ENCODE data around the gene RAB3IL1. TPM values are rescaled to one million over a fixed set of nuclear protein-coding genes. Genes with fewer than 3 reads are reported as not detected.

The RAB3IL1 gene
- total RNA-seq, 1 donor from 2014 or later, result 10.6 TPM

DNA sequence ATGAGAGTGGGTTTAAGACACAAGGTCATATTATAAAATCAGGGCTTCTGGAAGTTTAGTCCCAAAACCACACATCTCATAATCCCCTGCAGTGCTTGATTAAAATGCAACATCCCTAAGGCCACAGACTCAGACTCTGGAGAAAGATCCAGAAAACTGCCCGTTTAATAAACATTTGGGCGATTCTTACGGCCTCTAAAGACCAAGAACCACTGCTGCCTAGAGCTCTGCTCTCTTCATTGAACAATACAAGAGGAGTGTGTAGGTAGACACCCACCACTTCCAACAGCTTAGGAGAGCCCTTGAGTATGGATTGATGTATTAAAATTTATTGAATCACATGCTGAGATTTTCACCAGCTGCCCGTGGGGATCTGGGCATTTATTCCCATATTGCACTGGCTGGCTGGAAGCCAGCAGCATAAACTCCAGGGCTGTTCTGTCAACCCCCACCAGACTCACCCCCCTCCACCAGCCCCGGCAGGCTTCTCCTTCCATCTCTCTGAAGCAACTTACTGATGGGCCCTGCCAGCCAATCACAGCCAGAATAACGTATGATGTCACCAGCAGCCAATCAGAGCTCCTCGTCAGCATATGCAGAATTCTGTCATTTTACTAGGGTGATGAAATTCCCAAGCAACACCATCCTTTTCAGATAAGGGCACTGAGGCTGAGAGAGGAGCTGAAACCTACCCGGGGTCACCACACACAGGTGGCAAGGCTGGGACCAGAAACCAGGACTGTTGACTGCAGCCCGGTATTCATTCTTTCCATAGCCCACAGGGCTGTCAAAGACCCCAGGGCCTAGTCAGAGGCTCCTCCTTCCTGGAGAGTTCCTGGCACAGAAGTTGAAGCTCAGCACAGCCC, 32.0 kb upstream of the RAB3IL1 start:
- Mint-ChIP-seq H3K4me3 (no peak overlapping the region), H3K4me1 (peaks cover 20% of the 10 kb centered on the region), H3K36me3 (no peaks in the 10 kb centered on the region), H3K27me3 (ENCODE audit: low read depth) (no peaks in the 10 kb centered on the region), H3K27ac (peak overlapping the region; percentile 86), H3K9me3 (no peaks in the 10 kb centered on the region)
- peak in 1 of 2 experiments; percentile 69 for DNase-seq (ENCODE audit: low spot score in 2 of 2, unreplicated experiment in 2 of 2)
- no peak for TF ChIP-seq CTCF (IDR thresholded peaks at IDR 0.05; ENCODE audit: unreplicated experiment)

GRCh38 chr11:61948505-61948904, 31.1 kb upstream of the RAB3IL1 start:
- TF ChIP-seq CTCF (IDR thresholded peaks at IDR 0.05; ENCODE audit: unreplicated experiment), result no peak
- Mint-ChIP-seq H3K4me3 (no peak overlapping the region), H3K9me3 (no peaks in the 10 kb centered on the region), H3K36me3 (no peaks in the 10 kb centered on the region), H3K27ac (no peak overlapping the region), H3K4me1 (peaks cover 20% of the 10 kb centered on the region), H3K27me3 (ENCODE audit: low read depth) (no peaks in the 10 kb centered on the region)
- no peak for DNase-seq (ENCODE audit: low spot score in 2 of 2, unreplicated experiment in 2 of 2)

DNA sequence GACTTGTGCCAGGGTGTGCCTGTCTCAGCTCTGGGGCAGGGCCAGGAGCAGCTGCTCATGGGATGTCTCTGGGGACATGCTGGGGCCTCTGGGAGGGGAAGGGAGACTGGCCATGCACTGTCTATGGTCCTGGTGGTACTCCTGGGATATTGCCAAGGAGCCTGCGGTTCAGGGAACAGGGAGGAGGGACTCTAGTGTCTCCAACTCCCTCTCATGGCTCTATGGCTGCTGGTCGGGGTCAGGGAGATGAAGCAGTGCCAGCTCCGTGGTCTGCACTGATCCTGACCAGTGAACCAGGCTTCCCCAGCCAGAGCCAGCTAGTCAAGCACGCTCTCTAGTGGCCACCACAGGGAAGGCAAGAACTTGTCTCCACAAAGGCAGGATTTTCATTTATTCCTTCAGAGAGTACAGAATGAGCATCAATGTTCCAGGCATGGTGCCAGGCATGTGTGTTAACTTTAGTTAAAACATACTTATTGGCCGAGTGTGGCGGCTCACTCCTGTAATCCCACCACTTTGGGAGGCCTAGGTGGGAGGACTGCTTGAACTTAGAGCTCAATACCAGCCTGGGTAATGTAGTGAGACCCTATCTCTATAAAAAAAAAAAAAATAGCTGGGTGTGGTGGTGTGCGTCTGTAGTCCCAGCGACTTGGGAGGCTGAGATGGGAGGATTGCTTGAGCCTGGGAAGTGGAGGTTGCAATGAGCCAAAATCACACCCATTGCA, 30.3 kb upstream of the RAB3IL1 start:
- Mint-ChIP-seq H3K27me3 (ENCODE audit: low read depth) (no peaks in the 10 kb centered on the region), H3K27ac (peak overlapping the region; percentile 39), H3K4me3 (no peak overlapping the region), H3K36me3 (no peaks in the 10 kb centered on the region), H3K9me3 (no peaks in the 10 kb centered on the region), H3K4me1 (peaks cover 20% of the 10 kb centered on the region)
- peak; percentile 64 to 83 for DNase-seq (ENCODE audit: low spot score in 2 of 2, unreplicated experiment in 2 of 2)
- peak; percentile 81 for TF ChIP-seq CTCF (IDR thresholded peaks at IDR 0.05; ENCODE audit: unreplicated experiment)

- DNase-seq (ENCODE audit: low spot score in 2 of 2, unreplicated experiment in 2 of 2), result no peak
- H3K27me3 Mint-ChIP-seq (ENCODE audit: low read depth), result no peaks in the 10 kb centered on the region
- no peaks in the 10 kb centered on the region for H3K36me3 Mint-ChIP-seq
- no peak overlapping the region for H3K4me3 Mint-ChIP-seq
- TF ChIP-seq CTCF (IDR thresholded peaks at IDR 0.05; ENCODE audit: unreplicated experiment), result no peak
- peaks cover 20% of the 10 kb centered on the region for H3K4me1 Mint-ChIP-seq
- H3K27ac Mint-ChIP-seq, result peak overlapping the region; percentile 17
- no peaks in the 10 kb centered on the region for H3K9me3 Mint-ChIP-seq
Measured at GRCh38 chr11:61946894-61947293, 29.5 kb upstream of the RAB3IL1 start.

GRCh38 chr11:61945191-61945590, 27.8 kb upstream of the RAB3IL1 start:
- no peaks in the 10 kb centered on the region for H3K9me3 Mint-ChIP-seq
- peaks cover 20% of the 10 kb centered on the region for H3K4me1 Mint-ChIP-seq
- no peak for TF ChIP-seq CTCF (IDR thresholded peaks at IDR 0.05; ENCODE audit: unreplicated experiment)
- no peaks in the 10 kb centered on the region for H3K36me3 Mint-ChIP-seq
- no peak for DNase-seq (ENCODE audit: low spot score in 2 of 2, unreplicated experiment in 2 of 2)
- H3K4me3 Mint-ChIP-seq, result no peak overlapping the region
- no peaks in the 10 kb centered on the region for H3K27me3 Mint-ChIP-seq (ENCODE audit: low read depth)
- H3K27ac Mint-ChIP-seq, result no peak overlapping the region

All from mesothelial cell of epicardium (in vitro differentiated cells).